H1 (cell line): Measurements from ENCODE around the gene GIT1. TPM values are rescaled to one million over a fixed set of nuclear protein-coding genes. Genes with fewer than 3 reads are reported as not detected.

Experiments used
- CTCF ChIA-PET: fragments of 300-600 bp; sonication (Branson Sonifier 250); formaldehyde crosslinking; loops from one replicate; lab custom pipeline; 2021; ENCODE audit not compliant: partially characterized antibody; lab: Charles Lee
- POLR2A ChIA-PET: fragments of 300-600 bp; sonication (Branson Sonifier 250); formaldehyde crosslinking; loops from one replicate; lab custom pipeline; 2021; ENCODE audit warnings: inconsistent platforms; ENCODE audit not compliant: partially characterized antibody; lab: Charles Lee
- DNase-seq, 2 experiments: peaks; one replicate each; pipeline versions ENCODE4 v3.0.0 to v3.0.0-alpha.2; 2010 to 2022; ENCODE audit warnings: low spot score in 2 of 2, low read depth in 1 of 2, mixed read lengths in 1 of 2
- FAIRE-seq: peaks from 2 replicates; lab custom pipeline; 2011; peaks lifted over from hg19 to GRCh38; lab: Jason Lieb, UNC
- H2AFZ ChIP-seq: 2 replicates; pipeline ENCODE4 v1.8.1; 2012; ENCODE audit warnings: low read length, inconsistent platforms
- H2AK5ac ChIP-seq: 2 replicates; pipeline ENCODE4 v1.6.1; 2013; ENCODE audit warnings: low read depth, low read length
- H2BK120ac ChIP-seq: replicated peaks from 2 replicates; pipeline ENCODE3; 2013; ENCODE audit warnings: low read depth, low read length, inconsistent platforms
- H2BK12ac ChIP-seq: 2 replicates; pipeline ENCODE4 v1.6.1; 2013; ENCODE audit warnings: low read depth, low read length
- H2BK15ac ChIP-seq: 2 replicates; pipeline ENCODE4 v1.6.1; 2013; ENCODE audit warnings: low read length
- H2BK20ac ChIP-seq: 2 replicates; pipeline ENCODE4 v1.6.1; 2013; ENCODE audit warnings: low read length
- H2BK5ac ChIP-seq: 2 replicates; pipeline ENCODE4 v1.6.1; 2013; ENCODE audit warnings: low read depth, low read length
- H3K14ac ChIP-seq: 2 replicates; pipeline ENCODE4 v1.6.1; 2013; ENCODE audit warnings: inconsistent platforms; ENCODE audit not compliant: insufficient read length
- H3K18ac ChIP-seq: 2 replicates; pipeline ENCODE4 v1.6.1; 2013; ENCODE audit warnings: low read length; ENCODE audit errors: extremely low read depth
- H3K23ac ChIP-seq: 2 replicates; pipeline ENCODE4 v1.6.1; 2013; ENCODE audit warnings: inconsistent platforms; ENCODE audit not compliant: insufficient read length
- H3K23me2 ChIP-seq: 2 replicates; pipeline ENCODE4 v1.6.1; 2013; ENCODE audit warnings: low read depth, low read length
- H3K27ac ChIP-seq: 2 replicates; pipeline ENCODE4 v1.6.1; 2011; ENCODE audit warnings: low read depth, low read length, inconsistent platforms
- H3K27me3 ChIP-seq, 4 experiments: replicated peaks in 1 of 4; 1 replicate in 1 of 4; 2 replicates in 3 of 4; pipeline versions ENCODE4 v1.6.1 to v1.8.1; 2011 to 2013; ENCODE audit warnings: low read length in 3 of 4, mild to moderate bottlenecking in 3 of 4, inconsistent platforms in 2 of 4, mixed read lengths in 2 of 4, moderate library complexity in 1 of 4; ENCODE audit not compliant: control insufficient read depth in 3 of 4, insufficient read depth in 3 of 4; ENCODE audit errors: extremely low read depth in 1 of 4
- H3K36me3 ChIP-seq, 4 experiments: 2 replicates each; pipeline versions ENCODE4 v1.6.1 to v1.8.1; 2011 to 2013; ENCODE audit warnings: mild to moderate bottlenecking in 4 of 4, low read length in 3 of 4, moderate library complexity in 2 of 4, control low read depth in 1 of 4, inconsistent platforms in 1 of 4; ENCODE audit not compliant: insufficient read depth in 4 of 4, control insufficient read depth in 2 of 4
- H3K4ac ChIP-seq: replicated peaks from 2 replicates; pipeline ENCODE3; 2013; ENCODE audit warnings: low read length, low read depth, mixed read lengths, inconsistent platforms; ENCODE audit not compliant: insufficient read length
- H3K4me1 ChIP-seq, 4 experiments: replicated peaks in 1 of 4; 1 replicate in 1 of 4; 2 replicates in 3 of 4; pipeline versions ENCODE4 v1.6.1 to v1.8.1; 2011 to 2013; ENCODE audit warnings: low read length in 3 of 4, inconsistent platforms in 2 of 4, mixed read lengths in 1 of 4; ENCODE audit not compliant: insufficient read depth in 4 of 4, control insufficient read depth in 3 of 4
- H3K4me2 ChIP-seq, 2 experiments: 2 replicates each; pipeline versions ENCODE4 v1.6.1 to v1.8.1; 2011 to 2013; ENCODE audit warnings: low read depth in 2 of 2, low read length in 2 of 2, control low read depth in 1 of 2, inconsistent platforms in 1 of 2, mild to moderate bottlenecking in 1 of 2; ENCODE audit not compliant: insufficient read depth in 1 of 2
- H3K4me3 ChIP-seq, 4 experiments: fragments of 200-600, 300-600 bp in 1 of 4; sonication (generic), shearing (Covaris generic), sonication (Bioruptor Twin) in 1 of 4; 2 replicates each; pipeline versions ENCODE4 v1.5.1 to v1.8.1; 2011 to 2016; ENCODE audit warnings: low read length in 4 of 4, low read depth in 3 of 4, control low read depth in 2 of 4, inconsistent platforms in 2 of 4, mild to moderate bottlenecking in 2 of 4, mixed read lengths in 1 of 4, moderate library complexity in 1 of 4; ENCODE audit not compliant: insufficient read depth in 2 of 4; ENCODE audit errors: extremely low read depth in 1 of 4
- H3K56ac ChIP-seq: replicated peaks from 2 replicates; pipeline ENCODE3; 2013; ENCODE audit warnings: low read depth, mild to moderate bottlenecking, mixed read lengths, low read length, inconsistent platforms; ENCODE audit not compliant: insufficient read length
- H3K79me1 ChIP-seq: 2 replicates; pipeline ENCODE4 v1.6.1; 2013; ENCODE audit warnings: low read depth, low read length, control low read depth
- H3K79me2 ChIP-seq, 2 experiments: 2 replicates each; pipeline versions ENCODE4 v1.6.1 to v1.8.1; 2012 to 2013; ENCODE audit warnings: low read length in 2 of 2, mild to moderate bottlenecking in 2 of 2, inconsistent platforms in 1 of 2; ENCODE audit not compliant: insufficient read depth in 2 of 2, control insufficient read depth in 1 of 2
- H3K9ac ChIP-seq, 4 experiments: replicated peaks in 1 of 4; 1 replicate in 1 of 4; 2 replicates in 3 of 4; pipeline versions ENCODE4 v1.6.1 to v1.8.1; 2011 to 2013; ENCODE audit warnings: low read depth in 3 of 4, low read length in 3 of 4, control low read depth in 2 of 4, mild to moderate bottlenecking in 2 of 4, moderate library complexity in 2 of 4, inconsistent platforms in 1 of 4; ENCODE audit errors: extremely low read depth in 1 of 4
- H3K9me3 ChIP-seq, 2 experiments: 2 replicates each; pipeline versions ENCODE4 v1.6.1 to v1.8.1; 2012 to 2013; ENCODE audit warnings: mild to moderate bottlenecking in 2 of 2, moderate library complexity in 2 of 2, control low read depth in 1 of 2, inconsistent platforms in 1 of 2, low read depth in 1 of 2, low read length in 1 of 2, mixed read lengths in 1 of 2; ENCODE audit not compliant: insufficient read depth in 2 of 2
- H4K20me1 ChIP-seq, 2 experiments: replicated peaks in 1 of 2; 2 replicates each; pipeline versions ENCODE3 to v1.8.1; 2011 to 2013; ENCODE audit warnings: inconsistent platforms in 2 of 2, low read length in 2 of 2, mild to moderate bottlenecking in 1 of 2; ENCODE audit not compliant: insufficient read depth in 2 of 2, control insufficient read depth in 1 of 2
- H4K5ac ChIP-seq: 2 replicates; pipeline ENCODE4 v1.6.1; 2013; ENCODE audit warnings: low read length, low read depth, mixed read lengths, inconsistent platforms; ENCODE audit not compliant: insufficient read length
- H4K8ac ChIP-seq: 2 replicates; pipeline ENCODE4 v1.8.0; 2013; ENCODE audit warnings: mild to moderate bottlenecking, moderate library complexity, low read length, inconsistent platforms; ENCODE audit not compliant: insufficient read depth; ENCODE audit errors: extremely low read depth
- H4K91ac ChIP-seq: replicated peaks from 2 replicates; pipeline ENCODE3; 2013; ENCODE audit warnings: low read length, mixed read lengths, inconsistent platforms; ENCODE audit not compliant: insufficient read length
- BACH1 ChIP-seq: IDR thresholded peaks from 2 replicates; pipeline ENCODE4 v1.6.1; 2012; ENCODE audit warnings: low read length, improper control_type of control experiment
- E2F6 ChIP-seq: IDR thresholded peaks from 2 replicates; pipeline ENCODE4 v1.6.1; 2012; ENCODE audit warnings: inconsistent platforms
- EZH2 ChIP-seq: fragments of 200-600 bp; sonication (generic); IDR thresholded peaks from 2 replicates; pipeline ENCODE4 v1.7.1; 2012; ENCODE audit warnings: low read depth, mild to moderate bottlenecking, moderate library complexity, low read length, inconsistent platforms; ENCODE audit not compliant: severe bottlenecking
- GTF2F1 ChIP-seq: IDR thresholded peaks from 2 replicates; pipeline ENCODE4 v1.6.1; 2012; ENCODE audit warnings: low read depth, low read length, improper control_type of control experiment, borderline replicate concordance
- MAFK ChIP-seq: IDR thresholded peaks from 2 replicates; pipeline ENCODE4 v1.6.1; 2012; ENCODE audit warnings: low read depth, mild to moderate bottlenecking, improper control_type of control experiment, low read length
- NANOG ChIP-seq: IDR thresholded peaks from 2 replicates; pipeline ENCODE4 v1.6.1; 2011; ENCODE audit warnings: low read length, low read depth, mild to moderate bottlenecking, inconsistent platforms; ENCODE audit not compliant: insufficient read depth, poor library complexity, severe bottlenecking
- NRF1 ChIP-seq: IDR thresholded peaks from 2 replicates; pipeline ENCODE4 v1.6.1; 2011; ENCODE audit warnings: mild to moderate bottlenecking, low read depth, low read length, improper control_type of control experiment
- RNF2 ChIP-seq: fragments of 200-900, 300-1000 bp; sonication (generic); IDR thresholded peaks from 2 replicates; pipeline ENCODE4 v1.7.1; 2016; ENCODE audit warnings: borderline replicate concordance, low read depth, mild to moderate bottlenecking, antibody characterized with exemption, low read length; ENCODE audit not compliant: poor library complexity, severe bottlenecking; ENCODE audit errors: missing control alignments
- SIX5 ChIP-seq: IDR thresholded peaks from 2 replicates; pipeline ENCODE4 v1.6.1; 2011; ENCODE audit warnings: mild to moderate bottlenecking, low read depth, low read length
- SRF ChIP-seq: IDR thresholded peaks from 2 replicates; pipeline ENCODE4 v1.6.1; 2011; ENCODE audit warnings: mild to moderate bottlenecking, low read depth, low read length, moderate library complexity
- SUZ12 ChIP-seq: fragments of 200-600 bp; sonication (generic); IDR thresholded peaks from 2 replicates; pipeline ENCODE4 v1.6.1; 2012; ENCODE audit warnings: mild to moderate bottlenecking, inconsistent platforms, low read length, moderate library complexity, mixed read lengths
- WGBS, 2 experiments: shearing (Covaris generic) in 1 of 2; methylation state at CpG; one replicate each; pipeline versions ENCODE4 v1.1.6 to v1.1.7; 2013 to 2015; ENCODE audit warnings: low lambda C conversion rate in 2 of 2, mixed read lengths in 2 of 2, inconsistent platforms in 1 of 2, low coverage in 1 of 2, missing lambda C conversion rate in 1 of 2; ENCODE audit not compliant: insufficient replicate concordance in 2 of 2, insufficient coverage in 1 of 2, insufficient read length in 1 of 2; ENCODE audit errors: extremely low coverage in 1 of 2, missing lambda C conversion rate in 1 of 2; 5-methylcytosine and 5-hydroxymethylcytosine counted together
- polyA plus RNA-seq, 7 experiments: library from polyadenylated mRNA; depleted of rRNA in 3 of 7; stranded (reverse) in 5 of 7; unstranded in 2 of 7; fragments of >200 nt in 5 of 7; fragments of 200-250 nt in 2 of 7; gene quantifications; 1 replicate in 5 of 7; 2 replicates in 1 of 7; 4 replicates in 1 of 7; pipeline versions ENCODE4 v1.2.1 to v1.2.3, GENCODE V29; 2011 to 2013; ENCODE audit warnings: missing spikeins in 2 of 7, mixed read lengths in 2 of 7
- total RNA-seq: library from RNA; stranded (reverse); fragmentation: NEBNext Ultra II Directional; extraction: Animal tissue kit (Norgen Biotek cat#: 25700); gene quantifications from 2 replicates; pipeline ENCODE4 v1.2.1, GENCODE V29; 2021

The GIT1 gene
- total and polyA plus RNA-seq, 2 of the 8 experiments (the other 6 are each of a cell fraction or from before 2014, with no cell fraction given), result 62.4 to 63.0 TPM

DNA sequence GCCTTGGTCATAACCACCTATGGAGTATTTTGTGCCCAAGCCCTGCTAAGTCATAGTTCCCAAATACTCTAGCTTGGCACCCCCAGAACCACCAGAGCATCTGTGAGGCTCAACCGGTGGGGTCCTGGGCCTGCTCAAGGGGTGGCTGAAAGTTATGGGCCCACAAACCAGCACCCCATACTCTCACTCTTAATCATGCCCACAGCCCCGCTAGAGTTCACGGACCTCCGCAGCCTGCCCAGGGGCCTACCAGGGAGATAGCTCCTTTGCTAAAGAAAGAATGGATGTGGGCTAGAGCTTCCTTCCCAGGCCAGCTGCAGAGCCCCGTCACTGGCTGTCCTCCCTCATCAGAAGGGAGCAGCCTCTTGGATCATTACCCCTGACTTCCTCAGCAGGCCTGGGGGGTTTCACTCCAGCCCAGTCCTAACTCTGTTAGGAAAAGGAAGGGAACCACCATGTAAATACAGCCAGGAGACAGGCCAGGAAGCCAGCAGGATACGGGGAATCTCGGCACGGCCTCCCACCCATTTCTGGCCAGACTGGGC lies 1.4 kb downstream of the GIT1 start:
- Histone ChIP-seq H3K9me3 (no peaks in the 10 kb centered on the region), H2BK15ac (no peak overlapping the region), H3K56ac (no peak overlapping the region), H3K14ac (no peak overlapping the region), H2AFZ (no peak overlapping the region), H2BK20ac (0 out of 2 replicates have a peak overlapping the region, but pooled peaks have one; percentile 32), H3K23me2 (peaks cover 34% of the 10 kb centered on the region; the same call in 1 of the 2 replicates), H4K5ac (no peak overlapping the region), H3K18ac (0 out of 2 replicates have a peak overlapping the region, but pooled peaks have one; percentile 48), H3K23ac (no peak overlapping the region), H2BK12ac (no peak overlapping the region), H3K79me2 (peaks cover 0 to 42% of the 10 kb centered on the region in 2 experiments; a peak in 2 of 4 replicates), H2AK5ac (no peak overlapping the region), H3K4me1 (peaks cover 7 to 48% (median 36%) of the 10 kb centered on the region in 4 experiments), H3K79me1 (peaks cover 18% of the 10 kb centered on the region), H4K91ac (no peak overlapping the region), H3K9ac (no peak overlapping the region; a peak in 2 of 7 replicates), H3K4me3 (peak overlapping the region; percentile 64 to 82 (median 75)), H4K8ac (peak overlapping the region; percentile 39; the same call in 1 of the 2 replicates), H4K20me1 (peaks cover 15 to 34% of the 10 kb centered on the region in 2 experiments), H3K4ac (no peak overlapping the region), H3K4me2 (peak overlapping the region; percentile 93 to 95), H3K36me3 (0 out of 8 replicates have a peak, but pooled peaks cover 0 to under 1% (median 0%) of the 10 kb centered on the region in 4 experiments), H3K27ac (no peak overlapping the region), H3K27me3 (peaks cover 0 to 6% (median 5%) of the 10 kb centered on the region in 4 experiments; a peak in 2 of 7 replicates), H2BK120ac (no peak overlapping the region), H2BK5ac (peak overlapping the region; percentile 44; the same call in 1 of the 2 replicates)
- CTCF ChIA-PET, result interaction anchor here (0.9 to 14.8 kb wide), 7 partner anchors 9 to 218 kb away, joined by 3 to 193 read pairs (median 11); partner anchors contain the start of gene CORO6
- no peak for FAIRE-seq
- DNase-seq, result no peak
- TF ChIP-seq BACH1 (no peak), MAFK (no peak), NANOG (no peak), GTF2F1 (no peak), NRF1 (no peak), SUZ12 (no peak), RNF2 (no peak), E2F6 (no peak), SRF (no peak), SIX5 (no peak), EZH2 (no peak)
- POLR2A ChIA-PET, result interaction anchor here (0.6 to 1.8 kb wide), 7 partner anchors 9 to 1226 kb away, joined by 3 to 8 read pairs (median 4); partner anchors contain the start of gene TP53I13
- WGBS, 2 experiments, result 71% methylated on average over 8 of the region's 8 CpGs; no CpG with 5 or more reads in 1 of the 2 experiments
